HepG2 (cell line): ENCODE data around the gene ENTREP3. TPM values are rescaled to one million over a fixed set of nuclear protein-coding genes. Genes with fewer than 3 reads are reported as not detected.

Experiments
- CREM ChIP-seq, 2 experiments: sonication (generic) in 1 of 2; formaldehyde crosslinking in 1 of 2; IDR thresholded peaks; 2 replicates each; pipeline versions ENCODE4 v1.4.0 to v1.6.1; 2016 to 2020; ENCODE audit warnings: antibody characterized with exemption in 1 of 2, mild to moderate bottlenecking in 1 of 2, missing genetic modification reagents in 1 of 2
- DMAP1 ChIP-seq: IDR thresholded peaks from 2 replicates; pipeline ENCODE4 v1.6.1; 2016
- ERF ChIP-seq: IDR thresholded peaks from 2 replicates; pipeline ENCODE4 v1.6.1; 2018; ENCODE audit warnings: missing biosample characterization, missing genetic modification reagents
- LCORL ChIP-seq, 2 experiments: fragments of 450-650 bp in 1 of 2; sonication (generic) in 1 of 2; formaldehyde crosslinking in 1 of 2; IDR thresholded peaks; 2 replicates each; pipeline versions ENCODE4 v1.5.0 to v1.6.1; 2017 to 2020; ENCODE audit warnings: antibody characterized with exemption in 1 of 2, missing genetic modification reagents in 1 of 2
- MEF2D ChIP-seq: sonication (generic); formaldehyde crosslinking; IDR thresholded peaks from 2 replicates; pipeline ENCODE4 v1.5.1; 2020; ENCODE audit warnings: mild to moderate bottlenecking, missing genetic modification reagents
- MXD4 ChIP-seq: IDR thresholded peaks from 2 replicates; pipeline ENCODE4 v1.6.1; 2016; ENCODE audit warnings: mild to moderate bottlenecking, missing biosample characterization, missing genetic modification reagents
- SIN3A ChIP-seq: IDR thresholded peaks from 2 replicates; pipeline ENCODE4 v1.6.1; 2011; ENCODE audit warnings: low read depth, mild to moderate bottlenecking, control low read depth, low read length, borderline replicate concordance
- SMAD9 ChIP-seq: sonication (generic); formaldehyde crosslinking; IDR thresholded peaks from 2 replicates; pipeline ENCODE4 v1.5.1; 2020; ENCODE audit warnings: mild to moderate bottlenecking, missing genetic modification reagents
- SNAPC2 ChIP-seq: sonication (generic); formaldehyde crosslinking; IDR thresholded peaks from 2 replicates; pipeline ENCODE4 v1.8.1; 2022; ENCODE audit warnings: mild to moderate bottlenecking, missing genetic modification reagents
- TBX2 ChIP-seq: sonication (generic); formaldehyde crosslinking; IDR thresholded peaks from 2 replicates; pipeline ENCODE4 v1.5.0; 2020; ENCODE audit warnings: missing genetic modification reagents, mild to moderate bottlenecking, borderline replicate concordance
- TGIF2 ChIP-seq: IDR thresholded peaks from 2 replicates; pipeline ENCODE4 v1.6.1; 2016; ENCODE audit warnings: control low read depth, missing compliant biosample characterization
- THAP11 ChIP-seq: IDR thresholded peaks from 2 replicates; pipeline ENCODE4 v1.6.1; 2016; ENCODE audit warnings: missing biosample characterization, missing genetic modification reagents
- ZFX ChIP-seq: sonication (generic); formaldehyde crosslinking; IDR thresholded peaks from 2 replicates; pipeline ENCODE4 v1.4.0; 2020; ENCODE audit warnings: mild to moderate bottlenecking, low read depth, missing genetic modification reagents, moderate library complexity
- ZMYM4 ChIP-seq: sonication (generic); formaldehyde crosslinking; IDR thresholded peaks from 2 replicates; pipeline ENCODE4 v1.8.1; 2023; ENCODE audit warnings: mild to moderate bottlenecking, missing genetic modification reagents
- ZNF136 ChIP-seq: sonication (generic); formaldehyde crosslinking; IDR thresholded peaks from 2 replicates; pipeline ENCODE4 v1.8.1; 2022; ENCODE audit warnings: low read depth, mild to moderate bottlenecking, moderate library complexity, missing genetic modification reagents
- ZNF614 ChIP-seq: IDR thresholded peaks from 2 replicates; pipeline ENCODE4 v1.6.1; 2018; ENCODE audit warnings: missing biosample characterization, missing genetic modification reagents, inconsistent platforms, borderline replicate concordance
- ZNF619 ChIP-seq: sonication (generic); formaldehyde crosslinking; IDR thresholded peaks from 2 replicates; pipeline ENCODE4 v1.4.0; 2020; ENCODE audit warnings: mild to moderate bottlenecking, missing genetic modification reagents
- ZNF768 ChIP-seq: sonication (generic); formaldehyde crosslinking; IDR thresholded peaks from 2 replicates; pipeline ENCODE4 v1.4.0; 2020; ENCODE audit warnings: missing genetic modification reagents
- ZSCAN31 ChIP-seq: sonication (generic); formaldehyde crosslinking; IDR thresholded peaks from 2 replicates; pipeline ENCODE4 v1.5.0; 2020; ENCODE audit warnings: low read depth, mild to moderate bottlenecking, missing genetic modification reagents
- polyA plus RNA-seq, 8 experiments: library from polyadenylated mRNA; depleted of rRNA in 3 of 8; stranded (reverse) in 7 of 8; unstranded in 1 of 8; fragments of >200 nt; fragmentation: Illumina TruSeq in 4 of 8; extraction: Trizol in 4 of 8; gene quantifications; 2 replicates each; pipeline versions ENCODE4 v1.2.1 to v1.2.3, GENCODE V29; 2011 to 2016; ENCODE audit warnings: low read depth in 4 of 8, missing spikeins in 1 of 8, mixed read lengths in 1 of 8; ENCODE audit not compliant: insufficient read depth in 1 of 8
- total RNA-seq, 5 experiments: library from RNA; depleted of rRNA; stranded (reverse); fragments of >200 nt; fragmentation: Illumina TruSeq; extraction: Trizol; gene quantifications; 2 replicates each; pipeline ENCODE4 v1.2.3, GENCODE V29; 2016; ENCODE audit warnings: low read depth in 1 of 5
- TF ChIP-seq, protein P1 (sequence below): sonication (generic); formaldehyde crosslinking; IDR thresholded peaks from 2 replicates; pipeline ENCODE4 v1.4.0; 2020; ENCODE audit warnings: missing genetic modification reagents
- TF ChIP-seq, protein P2 (sequence below): IDR thresholded peaks from 2 replicates; pipeline ENCODE4 v1.6.1; 2012; ENCODE audit warnings: inconsistent platforms
- TF ChIP-seq, protein P3 (sequence below): sonication (generic); formaldehyde crosslinking; IDR thresholded peaks from 2 replicates; pipeline ENCODE4 v1.8.1; 2023; ENCODE audit warnings: mild to moderate bottlenecking, missing genetic modification reagents
- TF ChIP-seq, protein P4 (sequence below): sonication (generic); formaldehyde crosslinking; IDR thresholded peaks from 2 replicates; pipeline ENCODE4 v1.4.0; 2020; ENCODE audit warnings: missing genetic modification reagents, borderline replicate concordance

The ENTREP3 gene
- total and polyA plus RNA-seq, 2 of the 13 experiments (the other 11 are each of a cell fraction or from before 2014, with no cell fraction given): 4.1 to 9.9 TPM

DNA sequence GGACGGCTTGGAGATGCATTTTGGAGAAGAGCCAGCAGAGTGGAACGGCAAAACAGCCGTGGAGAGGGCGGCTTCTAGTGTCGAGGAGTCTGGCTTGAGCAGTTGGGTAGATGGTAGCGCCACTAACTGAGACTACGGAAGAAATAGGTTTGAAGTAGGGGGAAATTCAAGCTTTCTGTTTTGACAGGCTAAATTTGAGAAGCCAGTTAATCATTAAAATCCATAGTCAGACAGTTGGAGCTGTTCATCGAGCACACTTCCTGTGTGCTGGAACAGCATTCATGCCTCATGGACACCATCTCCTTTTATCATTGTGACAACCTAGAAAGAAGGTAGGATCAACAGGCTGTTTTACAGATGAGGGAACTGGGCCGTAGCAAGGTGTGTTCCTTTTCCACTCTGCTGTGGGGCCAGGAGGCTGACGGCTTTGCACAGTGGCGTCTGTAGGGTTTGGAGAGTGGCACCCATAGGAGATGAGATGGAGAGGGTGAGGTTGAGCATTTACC is 49.3 kb upstream of the ENTREP3 start (continued):
- TF ChIP-seq, protein P1, sequence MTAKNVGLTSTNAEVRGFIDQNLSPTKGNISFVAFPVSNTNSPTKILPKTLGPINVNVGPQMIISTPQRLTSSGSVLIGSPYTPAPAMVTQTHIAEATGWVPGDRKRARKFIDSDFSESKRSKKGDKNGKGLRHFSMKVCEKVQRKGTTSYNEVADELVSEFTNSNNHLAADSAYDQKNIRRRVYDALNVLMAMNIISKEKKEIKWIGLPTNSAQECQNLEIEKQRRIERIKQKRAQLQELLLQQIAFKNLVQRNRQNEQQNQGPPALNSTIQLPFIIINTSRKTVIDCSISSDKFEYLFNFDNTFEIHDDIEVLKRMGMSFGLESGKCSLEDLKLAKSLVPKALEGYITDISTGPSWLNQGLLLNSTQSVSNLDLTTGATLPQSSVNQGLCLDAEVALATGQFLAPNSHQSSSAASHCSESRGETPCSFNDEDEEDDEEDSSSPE (CRISPR knock-in tag): peak; percentile 23; the same call in 1 of the 2 replicates
- TF ChIP-seq ZFX (CRISPR knock-in tag) (peak; percentile 51; the same call in 1 of the 2 replicates), TGIF2 (CRISPR knock-in tag) (peak; percentile 79; the same call in 1 of the 2 replicates), THAP11 (peak; percentile 60; the same call in 1 of the 2 replicates), ZNF619 (CRISPR knock-in tag) (0 out of 2 replicates have a peak, but pooled peaks have one; percentile 40), ZNF136 (CRISPR knock-in tag) (peak; percentile 63; the same call in 1 of the 2 replicates), SNAPC2 (CRISPR knock-in tag) (peak; percentile 72; the same call in 1 of the 2 replicates), TBX2 (CRISPR knock-in tag) (peak; percentile 58; the same call in 1 of the 2 replicates), LCORL (IDR thresholded peaks at IDR 0.05) (no peak), LCORL (CRISPR knock-in tag; IDR thresholded peaks at IDR 0.05) (peak; percentile 42; the same call in 1 of the 2 replicates), ZNF768 (CRISPR knock-in tag) (no peak), MXD4 (0 out of 2 replicates have a peak, but pooled peaks have one; percentile 32), ZNF614 (CRISPR knock-in tag) (0 out of 2 replicates have a peak, but pooled peaks have one; percentile 55), ZMYM4 (CRISPR knock-in tag) (peak; percentile 25; the same call in 1 of the 2 replicates), MEF2D (CRISPR knock-in tag) (0 out of 2 replicates have a peak, but pooled peaks have one; percentile 17), SIN3A (peak; percentile 65; the same call in 1 of the 2 replicates), ZSCAN31 (CRISPR knock-in tag) (0 out of 2 replicates have a peak, but pooled peaks have one; percentile 9), CREM (IDR thresholded peaks at IDR 0.05) (no peak), CREM (CRISPR knock-in tag; IDR thresholded peaks at IDR 0.05) (no peak), SMAD9 (CRISPR knock-in tag) (no peak), DMAP1 (peak; percentile 51; the same call in 1 of the 2 replicates), ERF (CRISPR knock-in tag) (0 out of 2 replicates have a peak, but pooled peaks have one; percentile 23)
- TF ChIP-seq, protein P2, sequence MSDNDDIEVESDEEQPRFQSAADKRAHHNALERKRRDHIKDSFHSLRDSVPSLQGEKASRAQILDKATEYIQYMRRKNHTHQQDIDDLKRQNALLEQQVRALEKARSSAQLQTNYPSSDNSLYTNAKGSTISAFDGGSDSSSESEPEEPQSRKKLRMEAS: 0 out of 2 replicates have a peak, but pooled peaks have one; percentile 58
- TF ChIP-seq, protein P3, sequence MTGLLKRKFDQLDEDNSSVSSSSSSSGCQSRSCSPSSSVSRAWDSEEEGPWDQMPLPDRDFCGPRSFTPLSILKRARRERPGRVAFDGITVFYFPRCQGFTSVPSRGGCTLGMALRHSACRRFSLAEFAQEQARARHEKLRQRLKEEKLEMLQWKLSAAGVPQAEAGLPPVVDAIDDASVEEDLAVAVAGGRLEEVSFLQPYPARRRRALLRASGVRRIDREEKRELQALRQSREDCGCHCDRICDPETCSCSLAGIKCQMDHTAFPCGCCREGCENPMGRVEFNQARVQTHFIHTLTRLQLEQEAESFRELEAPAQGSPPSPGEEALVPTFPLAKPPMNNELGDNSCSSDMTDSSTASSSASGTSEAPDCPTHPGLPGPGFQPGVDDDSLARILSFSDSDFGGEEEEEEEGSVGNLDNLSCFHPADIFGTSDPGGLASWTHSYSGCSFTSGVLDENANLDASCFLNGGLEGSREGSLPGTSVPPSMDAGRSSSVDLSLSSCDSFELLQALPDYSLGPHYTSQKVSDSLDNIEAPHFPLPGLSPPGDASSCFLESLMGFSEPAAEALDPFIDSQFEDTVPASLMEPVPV (CRISPR knock-in tag): 0 out of 2 replicates have a peak, but pooled peaks have one; percentile 17
- TF ChIP-seq, protein P4, sequence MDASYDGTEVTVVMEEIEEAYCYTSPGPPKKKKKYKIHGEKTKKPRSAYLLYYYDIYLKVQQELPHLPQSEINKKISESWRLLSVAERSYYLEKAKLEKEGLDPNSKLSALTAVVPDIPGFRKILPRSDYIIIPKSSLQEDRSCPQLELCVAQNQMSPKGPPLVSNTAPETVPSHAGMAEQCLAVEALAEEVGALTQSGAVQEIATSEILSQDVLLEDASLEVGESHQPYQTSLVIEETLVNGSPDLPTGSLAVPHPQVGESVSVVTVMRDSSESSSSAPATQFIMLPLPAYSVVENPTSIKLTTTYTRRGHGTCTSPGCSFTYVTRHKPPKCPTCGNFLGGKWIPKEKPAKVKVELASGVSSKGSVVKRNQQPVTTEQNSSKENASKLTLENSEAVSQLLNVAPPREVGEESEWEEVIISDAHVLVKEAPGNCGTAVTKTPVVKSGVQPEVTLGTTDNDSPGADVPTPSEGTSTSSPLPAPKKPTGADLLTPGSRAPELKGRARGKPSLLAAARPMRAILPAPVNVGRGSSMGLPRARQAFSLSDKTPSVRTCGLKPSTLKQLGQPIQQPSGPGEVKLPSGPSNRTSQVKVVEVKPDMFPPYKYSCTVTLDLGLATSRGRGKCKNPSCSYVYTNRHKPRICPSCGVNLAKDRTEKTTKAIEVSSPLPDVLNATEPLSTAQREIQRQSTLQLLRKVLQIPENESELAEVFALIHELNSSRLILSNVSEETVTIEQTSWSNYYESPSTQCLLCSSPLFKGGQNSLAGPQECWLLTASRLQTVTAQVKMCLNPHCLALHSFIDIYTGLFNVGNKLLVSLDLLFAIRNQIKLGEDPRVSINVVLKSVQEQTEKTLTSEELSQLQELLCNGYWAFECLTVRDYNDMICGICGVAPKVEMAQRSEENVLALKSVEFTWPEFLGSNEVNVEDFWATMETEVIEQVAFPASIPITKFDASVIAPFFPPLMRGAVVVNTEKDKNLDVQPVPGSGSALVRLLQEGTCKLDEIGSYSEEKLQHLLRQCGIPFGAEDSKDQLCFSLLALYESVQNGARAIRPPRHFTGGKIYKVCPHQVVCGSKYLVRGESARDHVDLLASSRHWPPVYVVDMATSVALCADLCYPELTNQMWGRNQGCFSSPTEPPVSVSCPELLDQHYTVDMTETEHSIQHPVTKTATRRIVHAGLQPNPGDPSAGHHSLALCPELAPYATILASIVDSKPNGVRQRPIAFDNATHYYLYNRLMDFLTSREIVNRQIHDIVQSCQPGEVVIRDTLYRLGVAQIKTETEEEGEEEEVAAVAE (CRISPR knock-in tag): no peak
